HG02678 (cell line): ENCODE results near the gene KCNJ10.
"Not testable (repeated sequence)": the region's sequence is repeated elsewhere in the genome, so short reads cannot be mapped to it uniquely, and the experiment has no call there.

ENCODE experiments used
- ATAC-seq: cut with Tn5 transposase; IDR thresholded peaks from one replicate; pipeline ENCODE4 v1.9.1; 2021; ENCODE audit warnings: mild to moderate bottlenecking, moderate library complexity; ENCODE audit not compliant: unreplicated experiment

KCNJ10 gene

DNA sequence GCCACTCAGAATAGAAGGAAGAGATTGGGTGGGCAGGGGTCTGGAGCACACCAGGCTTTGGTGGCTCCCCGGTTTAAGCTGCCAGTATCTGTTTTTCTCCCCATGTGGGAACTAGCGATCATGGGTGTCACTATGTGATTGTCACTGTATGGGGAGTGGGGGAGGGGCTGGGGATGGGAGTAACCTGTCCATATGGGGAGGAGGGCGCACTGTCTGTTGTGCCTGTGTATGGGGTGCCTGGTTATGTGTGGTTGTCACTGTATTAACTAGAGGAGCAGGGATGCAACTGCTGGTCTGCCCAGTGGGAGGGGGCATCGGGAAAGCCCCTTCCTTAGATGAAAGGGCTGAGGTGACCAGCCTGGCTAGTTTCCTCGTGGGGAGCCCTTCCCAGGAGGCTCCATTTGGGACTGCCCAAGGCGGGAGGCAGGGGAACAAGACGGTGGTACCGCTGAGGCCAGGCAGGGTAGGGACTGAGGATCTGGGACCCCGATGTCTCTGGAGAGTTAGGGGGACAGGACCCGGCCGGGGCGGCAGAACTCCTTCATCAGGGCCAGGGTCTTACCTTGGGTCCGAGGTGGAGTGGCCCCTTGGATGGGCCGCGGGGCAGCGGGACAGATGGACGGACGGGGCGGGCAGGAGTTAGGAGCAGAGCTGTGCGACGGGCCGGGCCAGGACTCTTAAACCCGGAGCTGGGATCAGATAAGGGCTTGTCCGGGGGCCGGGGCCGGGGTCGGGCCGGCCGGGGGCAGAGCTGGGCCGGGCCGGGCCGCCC is at the start of gene KCNJ10:
KCNJ10 (minus strand) TSS at position 701 of the 772 bp plus-strand sequence. CDS start 27,628 bp downstream, outside the sequence.
- ATAC-seq = no peak

DNA sequence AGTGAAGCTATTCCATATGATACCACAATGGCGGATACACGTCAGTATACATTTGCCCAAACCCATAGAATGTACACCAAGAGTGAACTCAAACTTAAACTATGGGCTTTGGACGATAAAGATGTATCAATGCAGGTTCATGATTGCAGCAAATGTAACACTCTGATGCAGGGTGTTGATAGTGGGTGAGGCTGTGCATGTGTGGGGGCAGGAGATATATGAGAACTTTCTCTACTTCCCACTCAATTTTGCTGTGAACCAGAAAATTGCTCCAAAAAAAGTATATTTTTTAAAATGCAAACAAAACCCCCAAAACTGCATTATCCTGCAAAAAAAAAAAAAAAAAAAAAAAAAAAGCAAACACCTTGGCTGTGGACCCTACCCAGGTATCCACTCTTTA is 49.0 kb upstream of the KCNJ10 start:
- no peak for ATAC-seq

DNA sequence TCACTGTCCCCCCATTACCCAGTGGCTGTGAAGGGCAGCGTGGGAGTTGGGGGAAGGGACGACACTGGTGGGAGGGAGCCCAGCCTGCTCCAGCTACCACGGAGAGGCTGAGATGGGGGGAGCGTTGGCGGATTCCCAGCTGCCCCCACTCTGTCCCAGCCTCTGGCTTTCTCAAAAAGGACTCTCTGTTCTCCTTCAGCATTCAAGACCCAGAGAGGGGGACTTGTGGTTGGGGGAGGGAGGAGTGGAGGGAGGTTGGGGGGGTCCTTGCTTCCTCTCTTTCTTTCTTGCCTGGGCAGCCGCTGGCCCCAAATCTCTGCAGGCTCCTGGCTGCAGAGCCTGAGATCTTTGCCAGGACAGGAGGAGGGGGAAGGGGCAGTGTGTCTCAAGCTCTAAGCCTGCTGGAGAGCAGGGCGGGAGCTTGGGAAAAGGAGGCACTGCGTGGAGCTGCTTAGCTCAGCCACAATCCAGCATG is 47.8 kb upstream of the KCNJ10 start:
- no peak for ATAC-seq

DNA sequence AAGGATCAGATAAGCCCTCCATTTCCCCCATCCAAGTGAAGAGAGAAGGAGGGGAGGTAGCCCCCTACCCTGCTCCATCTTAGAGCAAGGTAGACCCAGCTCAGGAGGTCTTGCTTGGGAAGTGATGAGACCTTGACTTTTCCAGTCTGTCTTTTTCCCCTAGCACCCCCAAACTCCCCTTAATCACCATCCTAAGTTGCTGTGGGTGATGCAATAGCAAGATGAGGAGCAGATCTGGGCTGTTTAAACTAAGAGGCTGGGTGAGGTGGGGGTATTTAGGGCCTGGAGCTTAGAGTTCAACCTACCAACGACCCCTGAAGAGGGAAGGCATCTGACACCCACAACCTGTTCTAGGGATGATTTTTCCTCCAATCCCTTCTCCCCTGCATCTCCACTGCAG is 47.3 kb upstream of the KCNJ10 start:
- no peak for ATAC-seq

DNA sequence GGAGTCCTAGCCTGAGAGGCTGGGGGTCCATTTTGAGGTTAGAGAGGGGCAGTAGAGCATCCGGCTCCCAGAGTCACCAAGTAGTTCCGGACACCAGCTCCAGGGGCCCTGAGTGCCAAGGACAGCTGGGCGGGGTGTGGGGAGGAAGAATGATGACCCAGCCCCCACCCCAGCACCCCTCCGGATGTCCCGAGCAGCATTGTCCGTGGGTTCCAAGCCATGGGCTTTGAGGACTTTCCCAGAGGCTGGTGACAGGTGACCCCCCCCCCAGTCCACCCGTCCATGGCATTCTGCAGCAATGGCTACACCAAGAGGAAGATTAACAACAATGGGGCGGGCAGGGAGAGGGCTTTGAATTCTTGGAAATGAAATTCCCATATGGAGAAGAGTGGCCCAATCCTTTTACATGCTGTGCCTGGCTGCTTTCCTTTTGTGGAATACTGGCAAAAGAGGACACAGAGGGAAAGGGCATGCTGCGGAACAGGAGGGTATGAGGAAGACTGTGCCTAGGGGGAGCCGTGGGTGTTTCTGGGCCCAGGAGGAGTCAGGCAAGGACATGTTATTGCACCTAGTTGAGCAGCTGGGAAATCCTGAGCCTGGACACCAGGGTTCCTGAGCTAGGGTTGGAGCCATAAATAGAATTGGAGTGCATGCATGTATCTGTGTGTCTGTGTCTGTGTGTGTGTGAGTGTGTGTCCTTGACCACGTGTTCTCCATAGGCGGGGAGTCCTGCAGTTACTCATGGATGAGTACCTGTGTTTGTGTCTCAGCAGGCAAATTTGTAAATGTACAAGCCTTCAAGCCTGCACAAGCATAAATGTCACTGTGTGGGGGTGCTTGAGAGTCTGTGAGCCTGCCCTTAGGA is 46.6 kb upstream of the KCNJ10 start:
- ATAC-seq = no peak

DNA sequence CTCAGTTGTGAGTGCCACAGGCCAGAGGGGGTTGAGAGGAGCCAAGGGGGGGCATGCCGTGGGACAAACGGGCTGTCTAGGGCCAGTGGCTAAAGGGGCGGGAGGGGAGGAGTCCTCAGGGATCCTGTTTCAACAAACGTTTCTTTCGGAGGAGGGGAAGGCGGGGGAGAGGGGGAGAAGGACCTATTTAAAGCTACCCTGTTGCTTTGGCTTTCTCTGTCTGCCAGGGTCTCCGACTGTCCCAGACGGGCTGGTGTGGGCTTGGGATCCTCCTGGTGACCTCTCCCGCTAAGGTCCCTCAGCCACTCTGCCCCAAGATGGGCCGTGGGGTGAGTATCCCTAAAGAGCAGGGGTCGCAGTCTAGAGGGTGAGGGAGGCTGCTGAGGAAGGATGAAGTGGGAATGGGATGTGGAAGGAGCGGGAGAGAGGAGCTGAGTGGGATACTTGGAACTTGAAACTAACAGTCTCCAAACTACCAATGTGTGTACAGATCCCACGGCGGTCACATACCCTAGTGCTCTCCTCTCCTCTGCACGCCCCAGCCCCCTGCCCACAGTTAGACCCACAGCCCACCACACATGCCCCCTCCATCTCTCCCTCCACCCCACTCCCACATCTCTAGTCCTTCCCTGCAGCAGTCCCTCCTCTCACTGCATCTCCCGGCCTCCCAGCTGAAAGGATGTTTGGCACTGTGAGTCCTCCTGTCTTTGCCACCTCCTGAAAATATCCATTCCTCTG is 45.8 kb upstream of the KCNJ10 start, which contains the start of gene ATP1A2:
ATP1A2 (plus strand) TSS at position 215 of the 738 bp plus-strand sequence; CDS start at position 318, 103 bp downstream.
- no peak for ATAC-seq

DNA sequence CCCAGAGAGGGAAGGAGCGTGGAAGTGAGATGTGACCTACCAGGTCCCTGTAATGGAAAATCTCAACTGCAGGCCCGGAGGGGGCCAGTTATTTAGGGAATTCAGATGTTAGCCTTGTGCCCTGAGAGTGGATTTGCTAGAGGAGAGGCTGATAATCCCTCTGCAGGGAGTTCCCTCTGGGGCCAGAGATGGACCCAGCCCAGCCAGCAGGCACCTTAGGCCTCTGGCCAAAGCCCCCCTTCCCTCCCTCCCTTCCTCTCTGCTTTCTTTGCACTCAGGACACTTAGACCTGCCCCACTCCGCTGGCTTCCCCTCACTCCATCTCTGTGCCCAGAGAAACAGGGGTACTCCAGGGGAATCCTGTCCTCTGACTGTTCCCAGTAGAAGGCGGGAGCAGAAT is 44.1 kb upstream of the KCNJ10 start:
- ATAC-seq = no peak

DNA sequence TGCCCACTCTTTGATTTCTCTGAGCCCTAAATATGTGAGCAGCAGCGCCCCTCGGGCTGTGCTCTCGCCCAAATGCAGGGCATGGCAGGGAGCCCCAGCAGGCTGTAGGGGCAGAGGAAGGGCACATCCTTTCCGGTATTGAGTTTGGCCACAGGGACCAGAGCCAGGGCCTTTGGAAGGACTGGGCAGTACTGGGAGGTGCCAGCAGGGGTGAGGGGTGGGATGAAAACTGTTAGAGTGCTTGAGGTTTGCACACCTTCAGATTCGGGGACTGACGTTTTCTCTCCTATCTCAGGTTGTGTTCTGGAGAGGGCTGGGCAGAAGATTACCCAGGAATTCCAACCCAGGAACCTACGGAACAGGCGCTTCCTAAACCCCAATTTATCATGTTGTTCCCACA is 43.4 kb upstream of the KCNJ10 start:
- ATAC-seq = no peak

DNA sequence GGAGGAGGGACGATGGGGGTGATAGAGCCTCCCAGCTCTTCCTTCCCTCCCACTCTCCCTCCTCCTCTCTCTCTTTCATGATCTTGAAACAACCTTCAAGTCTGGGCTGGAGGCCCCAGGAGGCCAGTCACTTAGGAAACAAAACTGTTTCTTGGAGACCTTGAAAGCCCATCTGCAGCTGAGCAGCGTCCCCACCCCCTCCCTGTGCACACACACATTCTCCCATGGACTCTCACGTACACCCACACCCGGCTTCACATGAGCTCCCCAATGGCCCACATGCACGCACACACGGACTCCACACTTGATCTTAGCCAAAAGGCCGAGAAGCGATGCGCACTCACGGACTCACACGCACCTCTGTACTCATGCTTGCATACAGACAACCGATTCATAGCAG is 42.4 kb upstream of the KCNJ10 start:
- no peak for ATAC-seq

DNA sequence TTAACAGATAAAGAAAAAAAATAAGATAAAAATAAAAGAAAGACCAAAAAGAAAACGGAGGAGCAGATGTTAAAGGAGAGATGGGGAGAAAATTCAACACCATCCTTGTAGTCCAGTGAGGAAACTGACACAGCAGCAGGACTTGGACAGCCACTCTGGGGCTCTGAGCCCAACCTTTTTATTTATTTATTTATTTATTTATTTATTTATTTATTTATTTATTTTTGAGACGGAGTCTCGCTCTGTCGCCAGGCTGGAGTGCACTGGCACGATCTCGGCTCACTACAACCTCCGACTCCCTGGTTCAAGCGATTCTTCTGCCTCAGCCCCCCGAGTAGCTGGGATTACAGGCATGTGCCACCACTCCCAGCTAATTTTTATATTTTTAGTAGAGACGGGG is 41.5 kb upstream of the KCNJ10 start:
- not testable (repeated sequence) for ATAC-seq

DNA sequence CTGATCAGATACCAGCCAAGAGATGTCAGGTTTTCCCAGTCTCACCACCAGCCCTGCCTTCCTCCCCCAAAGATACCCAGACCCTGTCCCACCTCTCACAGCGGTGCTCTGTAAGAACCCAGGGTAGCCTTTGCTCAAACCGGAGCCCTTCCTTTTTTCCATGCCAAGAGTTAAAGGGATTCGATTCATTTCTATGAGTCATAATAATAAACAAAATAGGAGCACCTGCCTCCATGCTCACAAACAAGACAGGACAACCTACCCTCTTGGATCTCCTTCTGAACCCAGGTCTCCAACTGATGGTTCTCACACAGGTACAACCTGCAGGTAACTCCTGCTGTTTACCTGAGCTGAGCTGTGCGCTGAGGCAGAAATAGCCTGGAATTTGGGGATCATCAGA is 39.7 kb upstream of the KCNJ10 start:
- ATAC-seq = no peak

DNA sequence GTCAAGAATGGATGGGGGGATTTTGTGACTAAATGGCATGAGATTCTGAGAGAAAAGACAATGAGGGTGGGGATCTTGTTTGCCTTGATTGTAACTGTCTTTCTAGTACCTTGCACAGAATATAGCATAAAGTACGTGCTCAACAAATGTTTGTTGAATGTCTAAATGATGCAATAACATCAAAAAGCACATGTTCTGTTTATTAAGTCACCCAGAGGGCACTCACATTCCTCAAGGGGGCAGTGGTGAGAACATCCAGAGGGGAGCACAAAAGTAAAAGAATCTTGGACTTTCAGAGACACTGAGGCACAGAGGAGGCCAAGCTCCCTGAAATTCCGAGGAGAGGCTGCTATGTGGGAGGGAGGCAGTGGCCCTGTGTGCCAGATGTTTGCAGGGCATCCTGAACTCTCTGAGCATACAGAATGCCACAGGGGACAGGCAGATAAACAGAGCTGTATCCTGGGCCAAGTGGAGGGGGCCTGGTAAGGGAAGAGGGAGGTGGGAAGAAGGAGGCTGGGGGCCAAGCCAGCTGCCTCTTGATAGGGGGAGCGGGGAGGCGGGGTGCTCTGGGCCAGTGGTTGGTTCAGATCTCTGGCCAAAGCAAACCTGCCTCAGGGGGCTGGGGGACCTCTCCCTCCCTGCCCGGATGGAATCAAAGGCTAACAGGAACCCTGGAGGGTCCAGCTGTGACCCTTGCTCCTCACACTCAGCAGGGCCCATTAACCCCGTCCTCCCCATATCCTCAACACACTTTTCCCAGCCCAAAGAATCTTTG is 39.1 kb upstream of the KCNJ10 start:
- no peak for ATAC-seq

DNA sequence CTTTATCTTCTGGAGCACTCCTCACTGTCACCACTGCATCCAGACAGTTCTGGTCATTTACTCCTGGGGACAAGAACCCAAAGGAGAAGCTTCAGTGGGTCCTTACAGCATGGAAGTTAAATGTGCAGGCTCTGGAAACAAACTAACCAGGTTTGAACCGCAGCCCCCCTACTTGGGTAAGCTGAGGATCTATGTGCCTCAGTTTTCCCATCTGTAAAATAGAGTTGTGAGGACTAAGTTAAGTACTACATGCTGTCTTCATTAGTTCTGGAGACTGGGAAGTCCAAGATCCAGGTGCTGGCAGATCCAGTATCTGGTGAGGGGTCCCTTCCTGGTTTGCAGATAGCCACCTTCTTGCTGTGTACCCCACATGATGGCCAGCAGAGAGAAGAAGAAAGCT is 37.6 kb upstream of the KCNJ10 start:
- ATAC-seq = no peak

DNA sequence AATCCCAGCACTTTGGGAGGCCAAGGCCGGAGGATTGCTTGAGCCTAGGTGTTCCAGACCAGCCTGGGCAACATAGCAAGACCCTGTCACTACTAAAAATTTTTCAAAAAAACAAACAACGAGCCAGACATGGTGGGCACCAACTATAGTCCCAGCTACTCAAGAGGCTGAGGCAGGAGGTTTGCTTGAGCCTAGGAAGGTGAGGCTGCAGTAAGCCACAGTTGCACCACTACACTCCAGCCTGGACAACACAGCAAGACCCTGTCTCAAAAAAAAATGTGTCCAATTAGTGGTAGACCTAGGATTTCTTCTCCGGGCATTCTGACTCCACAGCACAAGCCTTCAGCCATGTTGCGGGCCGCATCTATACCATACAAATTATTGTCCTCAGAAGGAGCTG is 35.2 kb upstream of the KCNJ10 start:
- ATAC-seq = no peak

DNA sequence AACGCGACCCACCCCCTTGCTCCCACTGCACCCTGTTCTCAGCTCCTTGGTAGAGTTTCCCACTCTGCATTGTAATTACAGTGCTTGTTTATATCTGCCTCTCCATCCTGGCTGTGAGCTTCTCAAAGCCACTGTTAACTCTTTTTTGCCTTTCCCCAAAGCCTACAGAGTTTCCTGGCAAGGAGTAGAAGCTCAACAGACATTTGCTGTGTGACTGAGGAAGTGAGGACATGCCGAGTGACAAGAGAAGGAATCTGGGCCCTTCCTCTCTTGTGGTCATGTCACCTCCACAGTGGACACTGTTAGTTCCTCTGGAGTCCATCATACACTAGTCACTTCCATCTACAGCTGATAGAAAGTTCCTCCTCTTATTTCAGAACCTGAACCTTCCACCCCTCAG is 34.5 kb upstream of the KCNJ10 start:
- ATAC-seq = no peak

DNA sequence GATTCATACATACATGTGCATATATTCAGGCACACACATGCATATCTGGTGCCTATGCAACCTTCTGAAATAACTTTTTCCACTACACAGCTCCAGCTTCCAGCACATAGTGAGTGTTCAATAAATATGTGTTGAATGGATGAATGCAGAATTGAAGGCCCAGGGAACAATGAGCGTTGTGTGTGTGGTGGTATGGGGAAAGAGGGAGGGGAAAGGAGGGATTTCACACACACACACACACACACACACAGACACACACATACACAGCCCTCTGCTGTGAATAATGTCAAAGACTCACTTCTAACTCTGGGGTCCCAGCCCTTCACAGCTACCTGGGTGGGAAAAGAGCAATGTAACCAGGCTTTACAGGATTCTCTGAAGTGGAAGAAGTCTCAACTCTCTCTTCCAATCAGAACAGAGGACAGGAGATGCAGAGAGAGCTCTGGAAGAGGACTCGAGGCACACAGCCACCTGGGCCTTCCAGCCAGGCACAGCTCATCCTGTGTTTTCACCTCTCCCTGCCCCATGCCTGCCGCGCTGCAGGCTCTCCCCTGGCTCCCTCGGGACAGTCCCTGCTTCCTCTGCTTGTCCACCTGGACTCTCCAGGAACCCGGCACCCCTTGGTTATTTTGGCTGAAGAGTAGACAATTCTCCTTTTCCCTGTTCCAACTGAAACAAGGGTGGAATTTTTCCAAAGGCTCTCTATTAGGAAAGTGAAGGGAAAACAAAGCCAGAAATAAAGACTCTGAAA is 33.9 kb upstream of the KCNJ10 start:
- ATAC-seq = no peak

DNA sequence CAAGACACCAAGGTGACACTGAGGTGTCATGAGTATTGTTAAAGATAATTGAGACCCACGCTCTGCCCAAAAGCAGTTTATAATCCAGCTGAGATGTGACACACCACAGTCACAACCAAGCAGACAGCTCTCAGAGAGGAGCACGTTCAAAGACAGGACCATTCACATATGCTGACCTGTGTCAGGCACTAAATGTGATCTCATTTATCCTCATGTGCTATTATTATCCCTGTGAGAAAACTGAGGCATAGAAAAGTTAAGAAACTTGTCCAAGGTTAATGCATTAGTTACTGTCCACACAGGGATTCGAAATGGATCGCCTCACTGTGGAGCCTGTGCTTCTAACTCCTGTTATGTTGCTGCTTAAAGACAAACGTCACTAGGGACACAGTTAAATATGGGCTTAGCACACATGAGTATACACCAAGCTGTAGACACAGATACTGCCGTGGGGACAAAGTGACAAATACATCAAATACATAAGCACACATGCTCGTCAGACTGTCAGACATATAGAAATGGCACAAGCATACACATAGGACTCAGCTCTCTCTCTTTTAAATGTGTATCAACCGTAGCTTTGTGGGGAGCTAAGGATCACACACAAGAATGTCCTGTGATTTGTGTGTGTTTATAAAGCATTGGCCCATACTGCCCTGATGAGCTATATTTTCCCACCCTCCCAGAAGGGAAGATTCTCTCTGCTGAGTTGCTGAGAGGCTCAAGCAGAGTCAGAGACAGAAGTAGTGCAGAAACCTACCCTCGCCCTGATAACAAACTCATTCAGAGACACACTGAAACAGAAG is 32.0 kb upstream of the KCNJ10 start:
- ATAC-seq = no peak

DNA sequence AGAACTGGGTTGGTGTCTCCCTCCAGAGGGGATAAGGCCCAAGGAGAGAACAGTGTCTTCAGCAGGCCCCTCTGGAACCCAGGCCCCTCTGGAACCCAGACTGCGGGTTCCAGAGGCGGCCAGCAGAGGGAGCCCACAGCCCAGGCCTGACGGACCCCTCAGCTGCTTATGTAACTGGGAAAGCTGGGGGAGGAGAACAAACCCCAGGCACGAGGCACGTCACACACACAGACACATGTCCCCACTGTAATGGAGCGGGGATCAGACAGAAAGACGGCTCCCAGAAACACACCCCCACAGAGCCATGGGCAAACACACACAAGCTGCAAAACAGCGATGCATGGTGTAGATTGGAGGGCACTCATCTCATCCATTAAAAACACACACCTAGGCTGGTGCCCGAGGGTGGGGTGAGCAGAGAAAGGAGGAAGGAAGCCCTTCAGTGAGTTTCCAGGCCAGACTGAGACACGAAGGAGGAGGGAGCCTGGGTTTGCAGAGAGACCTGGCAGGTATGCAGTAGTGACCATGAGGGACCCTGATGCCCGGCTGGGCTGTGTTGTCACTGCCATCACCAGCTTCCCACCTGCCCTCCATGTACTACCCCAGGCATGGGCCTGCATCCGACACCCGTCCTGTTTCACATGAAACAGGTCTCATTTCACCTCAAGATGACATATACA is 31.2 kb upstream of the KCNJ10 start:
- ATAC-seq = peak; percentile 27
